Measurements from ENCODE around the gene GPR18.

GPR18 gene

GRCh38 chr13:99281811-99282263, 23.7 kb upstream of the GPR18 start:
- ATAC-seq (ENCODE audit: low read depth) = no peak
- H3K27ac ChIP-seq (ENCODE audit: poor library complexity, severe bottlenecking) = no peak overlapping the region

GRCh38 chr13:99280166-99280565, 22.0 kb upstream of the GPR18 start:
- DNase-seq (ENCODE audit: low spot score) = no peak
- Histone ChIP-seq H3K4me1 (ENCODE audit: insufficient read depth, poor library complexity, severe bottlenecking) (no peaks in the 10 kb centered on the region), H3K36me3 (ENCODE audit: low read depth) (0 out of 2 replicates have a peak, but pooled peaks cover 3% of the 10 kb centered on the region), H3K9me3 (ENCODE audit: severe bottlenecking) (no peaks in the 10 kb centered on the region), H3K4me3 (ENCODE audit: severe bottlenecking) (no peak overlapping the region), H3K27me3 (ENCODE audit: insufficient read depth, poor library complexity, severe bottlenecking) (no peaks in the 10 kb centered on the region), H3K27ac (ENCODE audit: poor library complexity, severe bottlenecking) (no peak overlapping the region)
- no peak for TF ChIP-seq CTCF (IDR thresholded peaks at IDR 0.05; ENCODE audit: poor library complexity, severe bottlenecking)
- peak; percentile 52; the same call in 2 of the 3 replicates for ATAC-seq (ENCODE audit: low read depth)

More at GRCh38 chr13:99281811-99282263, 23.7 kb upstream of the GPR18 start:
- Histone ChIP-seq H3K9me3 (ENCODE audit: severe bottlenecking) (no peaks in the 10 kb centered on the region), H3K4me3 (ENCODE audit: severe bottlenecking) (no peak overlapping the region), H3K4me1 (ENCODE audit: insufficient read depth, poor library complexity, severe bottlenecking) (no peaks in the 10 kb centered on the region), H3K27me3 (ENCODE audit: insufficient read depth, poor library complexity, severe bottlenecking) (no peaks in the 10 kb centered on the region), H3K36me3 (ENCODE audit: low read depth) (no peaks in the 10 kb centered on the region)
- TF ChIP-seq CTCF (IDR thresholded peaks at IDR 0.05; ENCODE audit: poor library complexity, severe bottlenecking) = no peak
- DNase-seq (ENCODE audit: low spot score) = no peak

GRCh38 chr13:99279637-99280036, 21.5 kb upstream of the GPR18 start:
- Histone ChIP-seq H3K27ac (ENCODE audit: poor library complexity, severe bottlenecking) (no peak overlapping the region), H3K9me3 (ENCODE audit: severe bottlenecking) (no peaks in the 10 kb centered on the region), H3K36me3 (ENCODE audit: low read depth) (0 out of 2 replicates have a peak, but pooled peaks cover 3% of the 10 kb centered on the region), H3K4me3 (ENCODE audit: severe bottlenecking) (no peak overlapping the region), H3K27me3 (ENCODE audit: insufficient read depth, poor library complexity, severe bottlenecking) (no peaks in the 10 kb centered on the region), H3K4me1 (ENCODE audit: insufficient read depth, poor library complexity, severe bottlenecking) (no peaks in the 10 kb centered on the region)
- TF ChIP-seq CTCF (IDR thresholded peaks at IDR 0.05; ENCODE audit: poor library complexity, severe bottlenecking) = no peak
- ATAC-seq (ENCODE audit: low read depth) = no peak
- DNase-seq (ENCODE audit: low spot score) = no peak

GRCh38 chr13:99278843-99279242, 20.7 kb upstream of the GPR18 start:
- no peaks in the 10 kb centered on the region for H3K9me3 ChIP-seq (ENCODE audit: severe bottlenecking)
- no peaks in the 10 kb centered on the region for H3K4me1 ChIP-seq (ENCODE audit: insufficient read depth, poor library complexity, severe bottlenecking)
- TF ChIP-seq CTCF (IDR thresholded peaks at IDR 0.05; ENCODE audit: poor library complexity, severe bottlenecking) = no peak
- no peak overlapping the region for H3K4me3 ChIP-seq (ENCODE audit: severe bottlenecking)
- H3K27ac ChIP-seq (ENCODE audit: poor library complexity, severe bottlenecking) = no peak overlapping the region
- no peaks in the 10 kb centered on the region for H3K27me3 ChIP-seq (ENCODE audit: insufficient read depth, poor library complexity, severe bottlenecking)
- DNase-seq (ENCODE audit: low spot score) (no peak), ATAC-seq (ENCODE audit: low read depth) (no peak)
- 0 out of 2 replicates have a peak, but pooled peaks cover 3% of the 10 kb centered on the region for H3K36me3 ChIP-seq (ENCODE audit: low read depth)

GRCh38 chr13:99278200-99278599, 20.0 kb upstream of the GPR18 start:
- H3K27ac ChIP-seq (ENCODE audit: poor library complexity, severe bottlenecking) = no peak overlapping the region
- no peaks in the 10 kb centered on the region for H3K27me3 ChIP-seq (ENCODE audit: insufficient read depth, poor library complexity, severe bottlenecking)
- no peak overlapping the region for H3K4me3 ChIP-seq (ENCODE audit: severe bottlenecking)
- H3K4me1 ChIP-seq (ENCODE audit: insufficient read depth, poor library complexity, severe bottlenecking) = no peaks in the 10 kb centered on the region
- H3K9me3 ChIP-seq (ENCODE audit: severe bottlenecking) = no peaks in the 10 kb centered on the region
- no peak for TF ChIP-seq CTCF (IDR thresholded peaks at IDR 0.05; ENCODE audit: poor library complexity, severe bottlenecking)
- DNase-seq (ENCODE audit: low spot score) (no peak), ATAC-seq (ENCODE audit: low read depth) (no peak)
- H3K36me3 ChIP-seq (ENCODE audit: low read depth) = 0 out of 2 replicates have a peak, but pooled peaks cover 3% of the 10 kb centered on the region
